Gastrocnemius medialis (tissue), 4 donors: Measurements from ENCODE around the gene BBOX1.

Source experiments
- CTCF ChIP-seq, 5 experiments: fragments of 450-650 bp in 3 of 5; fragments of 200-600 bp in 2 of 5; sonication (generic) in 2 of 5; IDR thresholded peaks in 4 of 5; conservative IDR thresholded peaks in 1 of 5; 1 replicate in 4 of 5; 2 replicates in 1 of 5; pipeline ENCODE4 v1.5.1; 2016 to 2019; ENCODE audit warnings: antibody characterized with exemption in 5 of 5, mild to moderate bottlenecking in 3 of 5, moderate library complexity in 3 of 5
- POLR2A ChIP-seq, 2 donors: fragments of 450-650 bp; IDR thresholded peaks; one replicate each; pipeline ENCODE4 v1.6.1; 2017; ENCODE audit warnings: antibody characterized with exemption in 2 of 2, mild to moderate bottlenecking in 2 of 2, moderate library complexity in 2 of 2

- TF ChIP-seq CTCF (IDR thresholded peaks at IDR 0.05 in 4 of 5, conservative IDR thresholded peaks at IDR 0.05 in 1 of 5) (no peak), POLR2A (IDR thresholded peaks at IDR 0.05) (no peak)
Observed at GRCh38 chr11:27064086-27064485, 23.5 kb downstream of the BBOX1 start.
